Breast epithelium (tissue), 4 donors: ENCODE data around the gene CPB1. TPM values are rescaled to one million over a fixed set of nuclear protein-coding genes. Genes with fewer than 3 reads are reported as not detected.

Experiments used
- DNase-seq, 2 donors: peaks; one replicate each; pipeline ENCODE4 v3.0.0-alpha.2; 2019; ENCODE audit warnings: low spot score in 2 of 2
- H3K27ac ChIP-seq, 2 donors: fragments of 200-600 bp; sonication (generic) in 1 of 2; one replicate each; pipeline ENCODE4 v1.5.1; 2016 to 2019; ENCODE audit warnings: mild to moderate bottlenecking in 1 of 2
- H3K27me3 ChIP-seq, 2 donors: fragments of 200-600 bp; sonication (generic) in 1 of 2; one replicate each; pipeline versions ENCODE4 v1.5.1 to v1.6.0; 2017 to 2019; ENCODE audit warnings: control low read depth in 1 of 2, mild to moderate bottlenecking in 1 of 2
- H3K36me3 ChIP-seq: fragments of 200-600 bp; one replicate; pipeline ENCODE4 v1.5.1; 2019
- H3K4me1 ChIP-seq, 2 donors: fragments of 200-600 bp; sonication (generic); one replicate each; pipeline ENCODE4 v1.5.1; 2016 to 2019; ENCODE audit warnings: control low read depth in 1 of 2
- H3K4me3 ChIP-seq, 3 donors: fragments of 200-600 bp; sonication (generic); 1 replicate in 2 of 3; 2 replicates in 1 of 3; pipeline ENCODE4 v1.5.1; 2016 to 2019; ENCODE audit warnings: mild to moderate bottlenecking in 3 of 3, moderate library complexity in 2 of 3
- H3K9me3 ChIP-seq, 2 donors: fragments of 200-600 bp; sonication (generic) in 1 of 2; one replicate each; pipeline ENCODE4 v1.5.1; 2016 to 2019; ENCODE audit warnings: control low read depth in 1 of 2
- CTCF ChIP-seq, 3 donors: fragments of 450-650 bp; IDR thresholded peaks; one replicate each; pipeline ENCODE4 v1.5.1; 2016 to 2017; ENCODE audit warnings: antibody characterized with exemption in 3 of 3, mild to moderate bottlenecking in 3 of 3, moderate library complexity in 3 of 3
- POLR2A ChIP-seq: fragments of 450-650 bp; IDR thresholded peaks from one replicate; pipeline ENCODE4 v1.6.1; 2016; ENCODE audit warnings: antibody characterized with exemption, mild to moderate bottlenecking, moderate library complexity
- POLR2AphosphoS5 ChIP-seq, 3 donors: sonication (generic); formaldehyde crosslinking; IDR thresholded peaks; one replicate each; pipeline ENCODE4 v1.6.1; 2017; ENCODE audit warnings: antibody characterized with exemption in 3 of 3
- intact Hi-C: fragments of 100-400 bp; cut with DNase I; formaldehyde crosslinking; loops from one replicate; pipeline ENCODE4 v1.15.1; 2023; ENCODE audit warnings: low total_unique reads
- total RNA-seq, 3 donors: library from RNA; depleted of rRNA; stranded (reverse); fragments of >200 nt; gene quantifications; one replicate each; pipeline ENCODE4 v1.1.0, GENCODE V29; 2016

The CPB1 gene
- total RNA-seq, 3 donors from 2014 or later: 3.4 to 33.8 (median 14.9) TPM

- no peaks in the 10 kb centered on the region for H3K9me3 ChIP-seq
- intact Hi-C loops: no loop called here
- DNase-seq: no peak
- H3K27me3 ChIP-seq: no peaks in the 10 kb centered on the region
- H3K27ac ChIP-seq: no peak overlapping the region
- no peaks in the 10 kb centered on the region for H3K36me3 ChIP-seq
- no peaks in the 10 kb centered on the region for H3K4me1 ChIP-seq
- TF ChIP-seq CTCF (IDR thresholded peaks at IDR 0.05) (no peak), POLR2A (no peak), POLR2AphosphoS5 (IDR thresholded peaks at IDR 0.05) (no peak)
- no peak overlapping the region for H3K4me3 ChIP-seq
These were observed 56.6 kb downstream of the CPB1 start for GRCh38 chr3:148884261-148884660.

- no peak overlapping the region for H3K27ac ChIP-seq
- H3K4me3 ChIP-seq: no peak overlapping the region
- no peaks in the 10 kb centered on the region for H3K4me1 ChIP-seq
- H3K27me3 ChIP-seq: no peaks in the 10 kb centered on the region
- no peaks in the 10 kb centered on the region for H3K9me3 ChIP-seq
- H3K36me3 ChIP-seq: no peaks in the 10 kb centered on the region
- TF ChIP-seq CTCF (IDR thresholded peaks at IDR 0.05) (no peak), POLR2AphosphoS5 (IDR thresholded peaks at IDR 0.05) (no peak), POLR2A (no peak)
- intact Hi-C loops: no loop called here
- no peak for DNase-seq
These were observed 62.2 kb downstream of the CPB1 start for GRCh38 chr3:148889828-148890227.

GRCh38 chr3:148896062-148896461, 68.5 kb downstream of the CPB1 start:
- Histone ChIP-seq H3K4me1 (no peaks in the 10 kb centered on the region), H3K4me3 (no peak overlapping the region), H3K36me3 (no peaks in the 10 kb centered on the region), H3K27ac (no peak overlapping the region), H3K27me3 (no peaks in the 10 kb centered on the region), H3K9me3 (no peaks in the 10 kb centered on the region)
- intact Hi-C loops: no loop called here
- no peak for DNase-seq
- TF ChIP-seq POLR2A (no peak), POLR2AphosphoS5 (IDR thresholded peaks at IDR 0.05) (no peak), CTCF (IDR thresholded peaks at IDR 0.05) (no peak)

GRCh38 chr3:148901987-148902791, 74.6 kb downstream of the CPB1 start:
- TF ChIP-seq POLR2AphosphoS5 (IDR thresholded peaks at IDR 0.05): no peak
- TF ChIP-seq CTCF (IDR thresholded peaks at IDR 0.05): no peak
- no peak for TF ChIP-seq POLR2A
- intact Hi-C loops: no loop called here
- Histone ChIP-seq H3K27ac (no peak overlapping the region), H3K4me3 (no peak overlapping the region), H3K27me3 (no peaks in the 10 kb centered on the region), H3K4me1 (no peaks in the 10 kb centered on the region), H3K36me3 (no peaks in the 10 kb centered on the region), H3K9me3 (no peaks in the 10 kb centered on the region)
- DNase-seq: no peak

- Histone ChIP-seq H3K27me3 (no peaks in the 10 kb centered on the region), H3K4me1 (no peaks in the 10 kb centered on the region), H3K9me3 (no peaks in the 10 kb centered on the region), H3K27ac (no peak overlapping the region), H3K36me3 (no peaks in the 10 kb centered on the region), H3K4me3 (no peak overlapping the region)
- DNase-seq: no peak
- no peak for TF ChIP-seq POLR2A
- no peak for TF ChIP-seq POLR2AphosphoS5 (IDR thresholded peaks at IDR 0.05)
- no peak for TF ChIP-seq CTCF (IDR thresholded peaks at IDR 0.05)
- intact Hi-C loops: no loop called here
These were observed 75.4 kb downstream of the CPB1 start for GRCh38 chr3:148903022-148903442.
